ENCODE results near the gene DMRT2. TPM values are rescaled to one million over a fixed set of nuclear protein-coding genes. Genes with fewer than 3 reads are reported as not detected.

Gene DMRT2
- total RNA-seq, 1 experiment from 2014 or later: not detected

DNA sequence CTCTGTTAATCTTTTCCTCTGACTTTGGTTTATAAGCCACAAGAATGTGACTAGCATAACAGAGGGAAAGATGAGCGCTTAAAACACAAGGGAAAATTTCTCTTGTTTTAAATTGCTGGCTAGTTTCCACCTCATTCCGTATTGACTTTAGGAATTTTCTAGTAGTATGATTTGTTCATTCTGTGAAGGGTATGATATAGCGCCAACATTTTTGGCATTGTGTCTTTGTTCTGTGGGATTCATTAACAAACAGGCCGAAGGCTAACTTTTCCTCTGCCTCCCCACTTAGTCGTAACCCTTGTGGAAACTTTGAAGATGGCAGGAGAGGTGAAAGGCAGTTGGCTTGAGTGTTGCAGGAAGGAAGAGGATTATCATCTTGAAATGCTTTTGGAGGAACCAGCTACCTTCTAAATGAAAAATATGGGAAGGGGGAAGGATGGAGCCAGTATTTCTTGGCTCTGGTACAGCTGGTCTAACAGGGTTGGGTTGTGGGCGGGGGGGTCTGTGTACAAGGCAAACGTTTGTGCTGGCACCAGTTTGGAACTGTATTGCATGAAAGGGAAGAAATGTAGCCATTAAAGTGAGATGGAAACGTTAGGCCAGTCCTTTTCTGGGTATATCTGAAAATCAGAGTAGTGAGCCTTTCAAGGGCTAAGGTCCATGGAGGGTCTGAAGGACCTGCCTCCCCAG lies 21.5 kb upstream of the DMRT2 start:
- no peak for DNase-seq (ENCODE audit: low read depth in 1 of 2, low spot score in 2 of 2)
- Histone ChIP-seq H3K36me3 (no peaks in the 10 kb centered on the region), H3K4me1 (replicated peaks) (no peaks in the 10 kb centered on the region)

GRCh38 chr9:1031951-1032601 lies 18.1 kb upstream of the DMRT2 start:
- Histone ChIP-seq H3K4me3 (no peak overlapping the region), H3K27me3 (replicated peaks) (no peaks in the 10 kb centered on the region), H3K9me3 (replicated peaks) (no peaks in the 10 kb centered on the region), H3K27ac (no peak overlapping the region), H3K4me1 (replicated peaks) (no peaks in the 10 kb centered on the region), H3K36me3 (no peaks in the 10 kb centered on the region)
- DNase-seq (ENCODE audit: low read depth in 1 of 2, low spot score in 2 of 2): no peak

More for the DNA sequence above, 21.5 kb upstream of the DMRT2 start:
- H3K9me3 ChIP-seq (replicated peaks): no peaks in the 10 kb centered on the region
- H3K4me3 ChIP-seq: no peak overlapping the region
- no peaks in the 10 kb centered on the region for H3K27me3 ChIP-seq (replicated peaks)
- no peak overlapping the region for H3K27ac ChIP-seq

GRCh38 chr9:1034271-1034670 lies 15.9 kb upstream of the DMRT2 start:
- Histone ChIP-seq H3K4me3 (no peak overlapping the region), H3K36me3 (no peaks in the 10 kb centered on the region), H3K27ac (no peak overlapping the region), H3K9me3 (replicated peaks) (no peaks in the 10 kb centered on the region), H3K4me1 (replicated peaks) (no peaks in the 10 kb centered on the region), H3K27me3 (replicated peaks) (no peaks in the 10 kb centered on the region)
- no peak for DNase-seq (ENCODE audit: low read depth in 1 of 2, low spot score in 2 of 2)

- Histone ChIP-seq H3K9me3 (replicated peaks) (no peaks in the 10 kb centered on the region), H3K27ac (no peak overlapping the region), H3K4me3 (no peak overlapping the region), H3K27me3 (replicated peaks) (no peaks in the 10 kb centered on the region), H3K36me3 (no peaks in the 10 kb centered on the region), H3K4me1 (replicated peaks) (no peaks in the 10 kb centered on the region)
- DNase-seq (ENCODE audit: low read depth in 1 of 2, low spot score in 2 of 2): no peak
Measured at GRCh38 chr9:1039589-1039988, 10.6 kb upstream of the DMRT2 start.

DNA sequence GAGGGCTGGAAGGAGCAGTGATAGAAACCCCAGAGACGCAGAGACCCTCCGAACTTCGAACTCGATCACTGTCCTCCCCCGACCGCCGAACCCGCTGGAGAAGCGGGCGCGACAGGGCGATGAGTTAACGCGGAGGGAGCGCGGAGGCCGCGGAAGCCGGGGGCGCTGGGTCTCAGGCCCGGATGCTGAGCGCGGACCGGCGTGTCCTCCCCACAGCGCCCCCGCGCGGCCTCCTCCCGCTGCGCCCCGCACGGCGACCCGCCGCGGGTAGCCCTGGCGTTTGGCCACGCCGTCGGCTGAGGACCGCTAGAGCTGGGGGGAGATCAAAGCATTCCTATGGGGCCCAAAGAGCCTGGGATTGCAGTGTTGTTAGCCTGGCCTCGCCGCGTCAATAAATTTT lies 7.7 kb upstream of the DMRT2 start:
- Histone ChIP-seq H3K9me3 (replicated peaks) (no peaks in the 10 kb centered on the region), H3K4me3 (no peak overlapping the region), H3K36me3 (no peaks in the 10 kb centered on the region), H3K27me3 (replicated peaks) (no peaks in the 10 kb centered on the region), H3K27ac (no peak overlapping the region), H3K4me1 (replicated peaks) (no peaks in the 10 kb centered on the region)
- no peak for DNase-seq (ENCODE audit: low read depth in 1 of 2, low spot score in 2 of 2)

GRCh38 chr9:1044643-1045042 lies 5.5 kb upstream of the DMRT2 start:
- no peaks in the 10 kb centered on the region for H3K27me3 ChIP-seq (replicated peaks)
- no peaks in the 10 kb centered on the region for H3K36me3 ChIP-seq
- no peaks in the 10 kb centered on the region for H3K9me3 ChIP-seq (replicated peaks)
- no peak overlapping the region for H3K4me3 ChIP-seq
- H3K4me1 ChIP-seq (replicated peaks): no peaks in the 10 kb centered on the region
- H3K27ac ChIP-seq: no peak overlapping the region
- DNase-seq (ENCODE audit: low read depth in 1 of 2, low spot score in 2 of 2): no peak

DNA sequence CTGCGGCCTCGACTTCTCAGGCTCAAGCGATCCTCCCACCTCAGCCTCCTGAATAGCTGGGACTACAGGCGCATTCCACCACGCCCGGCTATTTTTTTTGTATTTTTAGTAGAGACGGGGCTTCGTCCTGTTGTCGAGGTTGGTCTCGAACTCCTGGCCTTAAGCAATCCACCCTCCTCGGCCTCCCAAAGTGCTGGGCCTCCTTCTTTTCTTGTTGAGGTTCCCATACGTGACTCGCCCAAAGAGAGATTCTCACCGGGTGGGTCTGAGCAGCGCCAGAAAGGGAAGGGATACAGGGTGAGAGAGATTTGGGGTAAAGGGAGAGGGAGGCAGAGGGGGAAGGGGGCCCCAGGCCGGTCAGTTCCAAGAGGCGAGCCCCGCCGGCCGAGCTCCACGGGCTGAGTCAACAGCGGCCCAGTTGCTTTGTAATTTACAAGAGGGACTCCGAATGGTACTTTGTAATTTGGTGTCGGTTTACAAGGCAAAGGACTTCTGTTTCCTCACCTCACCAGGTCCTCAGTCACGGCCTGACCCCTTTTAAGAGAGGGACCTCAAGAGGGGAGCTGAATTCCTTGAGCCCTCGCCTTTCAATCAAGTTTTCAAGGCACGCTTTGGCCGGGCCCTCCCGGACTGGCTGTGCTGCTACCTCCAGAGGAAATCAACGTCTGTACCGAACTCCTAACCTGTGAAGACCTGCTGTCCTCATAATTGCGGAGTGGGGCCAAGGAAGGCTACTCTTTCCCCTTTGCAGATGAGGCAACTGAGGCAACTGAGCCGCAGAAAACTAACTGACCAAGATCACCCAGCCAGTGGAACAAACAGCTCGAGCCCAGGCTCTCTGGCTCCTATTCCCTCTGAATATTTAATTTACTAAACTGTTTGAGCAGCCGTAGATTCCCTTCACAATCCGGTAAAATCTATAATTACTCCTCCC lies 3.3 kb upstream of the DMRT2 start:
- no peak overlapping the region for H3K4me3 ChIP-seq

DNA sequence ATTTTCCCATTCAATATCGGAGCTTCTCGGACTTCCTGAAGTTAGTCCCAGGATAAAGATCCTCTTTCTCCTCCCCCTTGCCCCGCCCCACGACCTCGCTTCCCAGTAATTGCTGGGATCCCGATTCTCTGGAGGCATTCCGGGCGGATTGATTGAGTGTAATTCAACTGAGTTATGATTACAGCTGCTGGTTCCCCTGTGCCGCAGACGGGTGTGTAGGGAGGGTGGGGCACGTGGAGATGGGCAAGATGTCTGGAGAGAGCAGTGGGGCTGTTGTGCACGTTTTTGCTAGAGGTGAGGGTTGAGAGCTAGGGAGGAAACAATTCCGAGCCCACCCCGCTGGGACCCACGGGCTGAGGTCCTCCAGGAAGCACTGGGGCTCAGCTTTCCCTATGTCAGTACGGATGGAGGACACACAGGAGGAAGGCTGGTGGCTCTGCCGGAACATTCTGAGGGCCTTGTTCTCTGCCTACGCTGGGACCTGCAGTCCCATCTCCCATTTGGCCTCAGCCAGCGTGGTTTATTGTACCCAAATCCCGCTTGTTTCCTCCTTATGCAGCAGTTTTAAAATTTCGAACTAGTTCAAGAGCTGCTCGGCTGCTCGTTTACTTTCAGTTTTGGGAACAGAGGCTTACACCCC lies 2.4 kb upstream of the DMRT2 start:
- Histone ChIP-seq H3K4me3 (peak overlapping the region; percentile 10; the same call in 1 of the 2 replicates), H3K36me3 (no peaks in the 10 kb centered on the region), H3K27me3 (replicated peaks) (no peaks in the 10 kb centered on the region), H3K9me3 (replicated peaks) (no peaks in the 10 kb centered on the region), H3K4me1 (replicated peaks) (no peaks in the 10 kb centered on the region), H3K27ac (no peak overlapping the region)
- no peak for DNase-seq (ENCODE audit: low read depth in 1 of 2, low spot score in 2 of 2)

More for the DNA sequence above, 3.3 kb upstream of the DMRT2 start:
- H3K9me3 ChIP-seq (replicated peaks): no peaks in the 10 kb centered on the region
- DNase-seq (ENCODE audit: low read depth in 1 of 2, low spot score in 2 of 2): no peak
- no peak overlapping the region for H3K27ac ChIP-seq
- H3K27me3 ChIP-seq (replicated peaks): no peaks in the 10 kb centered on the region
- H3K4me1 ChIP-seq (replicated peaks): no peaks in the 10 kb centered on the region
- no peaks in the 10 kb centered on the region for H3K36me3 ChIP-seq

- Histone ChIP-seq H3K36me3 (no peaks in the 10 kb centered on the region), H3K4me1 (replicated peaks) (no peaks in the 10 kb centered on the region), H3K27me3 (replicated peaks) (no peaks in the 10 kb centered on the region), H3K4me3 (peak overlapping the region; percentile 10; the same call in 1 of the 2 replicates), H3K9me3 (replicated peaks) (no peaks in the 10 kb centered on the region), H3K27ac (no peak overlapping the region)
- DNase-seq (ENCODE audit: low read depth in 1 of 2, low spot score in 2 of 2): no peak
Measured at GRCh38 chr9:1048231-1048619, 1.9 kb upstream of the DMRT2 start.

DNA sequence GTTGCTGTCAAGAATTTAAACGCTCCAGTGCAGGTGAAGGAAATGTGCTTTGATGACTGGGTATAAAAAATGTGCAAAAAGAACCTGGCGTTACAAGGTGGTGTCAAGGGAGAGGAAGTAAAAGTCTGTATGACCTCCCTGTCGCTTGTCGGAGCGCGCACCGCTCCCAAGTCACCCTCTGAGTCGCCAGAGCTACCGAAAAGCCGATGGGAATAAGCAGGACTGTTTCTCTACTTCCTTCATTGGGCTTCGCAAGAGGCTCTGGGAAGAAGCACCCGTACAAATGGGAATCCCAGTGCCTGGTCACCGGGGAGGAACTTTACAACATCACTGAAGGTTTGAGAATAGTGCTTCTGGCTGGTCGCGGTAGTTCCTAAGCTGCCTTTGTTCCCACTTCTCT lies 1.3 kb upstream of the DMRT2 start:
- Histone ChIP-seq H3K4me1 (replicated peaks) (no peaks in the 10 kb centered on the region), H3K36me3 (no peaks in the 10 kb centered on the region), H3K9me3 (replicated peaks) (no peaks in the 10 kb centered on the region), H3K27ac (no peak overlapping the region), H3K27me3 (replicated peaks) (no peaks in the 10 kb centered on the region), H3K4me3 (no peak overlapping the region)
- no peak for DNase-seq (ENCODE audit: low read depth in 1 of 2, low spot score in 2 of 2)

GRCh38 chr9:1049641-1050040 lies 516 bp upstream of the DMRT2 start:
- Histone ChIP-seq H3K27me3 (replicated peaks) (no peaks in the 10 kb centered on the region), H3K4me1 (replicated peaks) (no peaks in the 10 kb centered on the region), H3K4me3 (no peak overlapping the region), H3K36me3 (no peaks in the 10 kb centered on the region), H3K27ac (no peak overlapping the region), H3K9me3 (replicated peaks) (no peaks in the 10 kb centered on the region)
- DNase-seq (ENCODE audit: low read depth in 1 of 2, low spot score in 2 of 2): no peak

DNA sequence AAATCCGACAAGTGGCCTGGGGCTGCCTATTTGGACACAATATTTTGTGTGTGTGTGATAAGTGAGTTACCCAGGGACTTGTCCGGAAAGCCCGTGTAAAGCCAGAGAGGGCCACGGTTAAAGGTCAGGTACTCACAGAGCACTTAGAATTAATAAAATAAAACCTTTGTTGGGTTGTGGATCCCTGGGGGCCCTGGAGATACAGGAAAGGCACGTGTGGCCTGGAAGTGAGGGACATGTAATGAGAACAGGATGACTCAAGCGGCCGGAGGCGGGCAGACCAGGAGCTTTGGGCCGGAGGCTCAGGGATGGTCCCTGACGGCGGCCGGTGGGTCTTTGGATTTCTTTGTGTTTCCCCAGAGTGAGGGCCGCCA lies 1.0 kb downstream of the DMRT2 start:
- DNase-seq (ENCODE audit: low read depth in 1 of 2, low spot score in 2 of 2): no peak
- H3K27ac ChIP-seq: no peak overlapping the region
- H3K27me3 ChIP-seq (replicated peaks): no peaks in the 10 kb centered on the region
- no peak overlapping the region for H3K4me3 ChIP-seq
- H3K4me1 ChIP-seq (replicated peaks): no peaks in the 10 kb centered on the region
- H3K9me3 ChIP-seq (replicated peaks): no peaks in the 10 kb centered on the region
- no peaks in the 10 kb centered on the region for H3K36me3 ChIP-seq

DNA sequence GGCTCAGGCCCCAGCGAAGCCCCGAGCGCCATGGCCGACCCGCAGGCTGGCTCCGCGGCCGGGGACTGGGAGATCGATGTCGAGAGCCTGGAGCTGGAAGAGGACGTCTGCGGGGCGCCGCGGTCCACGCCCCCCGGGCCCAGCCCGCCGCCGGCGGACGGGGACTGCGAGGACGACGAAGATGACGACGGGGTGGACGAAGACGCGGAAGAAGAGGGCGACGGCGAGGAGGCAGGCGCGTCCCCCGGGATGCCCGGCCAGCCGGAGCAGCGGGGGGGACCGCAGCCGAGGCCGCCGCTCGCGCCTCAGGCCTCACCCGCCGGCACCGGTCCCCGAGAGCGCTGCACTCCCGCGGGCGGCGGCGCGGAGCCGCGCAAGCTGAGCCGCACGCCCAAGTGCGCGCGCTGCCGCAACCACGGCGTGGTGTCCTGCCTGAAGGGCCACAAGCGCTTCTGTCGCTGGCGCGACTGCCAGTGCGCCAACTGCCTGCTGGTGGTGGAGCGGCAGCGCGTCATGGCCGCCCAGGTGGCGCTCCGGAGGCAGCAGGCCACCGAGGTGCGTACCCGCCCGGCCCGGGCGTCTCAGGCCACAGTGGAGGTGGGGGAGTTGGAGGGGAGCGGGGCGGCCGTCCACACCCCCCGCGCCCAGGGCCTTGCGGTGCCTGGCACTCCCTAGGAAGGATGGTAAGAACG lies 1.6 kb downstream of the DMRT2 start:
- Histone ChIP-seq H3K9me3 (replicated peaks) (no peaks in the 10 kb centered on the region), H3K27ac (no peak overlapping the region), H3K4me1 (replicated peaks) (no peaks in the 10 kb centered on the region), H3K36me3 (no peaks in the 10 kb centered on the region), H3K4me3 (no peak overlapping the region), H3K27me3 (replicated peaks) (no peaks in the 10 kb centered on the region)
- no peak for DNase-seq (ENCODE audit: low read depth in 1 of 2, low spot score in 2 of 2)
